Embryonic facial prominence (tissue), 1 donor: Measurements from ENCODE around the gene CAP2.
"Not testable (repeated sequence)": the region's sequence is repeated elsewhere in the genome, so short reads cannot be mapped to it uniquely, and the experiment has no call there.

Experiments
- DNase-seq: peaks from one replicate; pipeline ENCODE4 v3.0.0-alpha.2; 2016; ENCODE audit errors: extremely low spot score

Gene CAP2

GRCh38 chr6:17580518-17581048 lies 187.2 kb downstream of the CAP2 start:
- DNase-seq = no peak

- not testable (repeated sequence) for DNase-seq
Observed at GRCh38 chr6:17581282-17581681, 187.9 kb downstream of the CAP2 start.

- no peak for DNase-seq
Observed at GRCh38 chr6:17583811-17584210, 190.4 kb downstream of the CAP2 start.

DNA sequence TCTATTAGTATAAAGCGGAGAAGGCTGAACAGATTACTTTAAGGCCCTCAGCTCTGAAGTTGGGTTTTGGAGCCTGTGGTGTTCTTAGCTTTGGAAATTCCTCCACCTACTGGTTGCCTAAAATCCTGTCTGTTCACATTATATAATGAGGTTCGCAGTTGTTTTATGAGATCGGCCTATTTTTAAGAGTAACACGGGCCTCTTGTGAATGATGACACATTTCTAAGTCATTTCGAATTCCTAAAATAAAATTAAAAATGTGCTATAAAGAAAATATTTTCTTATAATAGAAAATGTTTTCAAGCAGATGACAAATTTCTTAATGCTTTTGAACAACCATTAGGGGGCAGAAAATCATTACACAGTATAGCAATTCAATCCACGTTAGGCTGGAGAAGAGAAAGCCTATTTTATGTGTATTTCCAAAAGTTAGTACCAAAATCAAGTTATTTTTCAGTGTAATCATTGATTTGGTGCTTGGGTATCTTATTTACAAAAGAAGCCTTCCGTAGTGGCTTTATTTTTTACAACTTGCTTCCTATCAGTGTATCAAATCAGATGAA lies 190.9 kb downstream of the CAP2 start:
- DNase-seq = peak; percentile 73

DNA sequence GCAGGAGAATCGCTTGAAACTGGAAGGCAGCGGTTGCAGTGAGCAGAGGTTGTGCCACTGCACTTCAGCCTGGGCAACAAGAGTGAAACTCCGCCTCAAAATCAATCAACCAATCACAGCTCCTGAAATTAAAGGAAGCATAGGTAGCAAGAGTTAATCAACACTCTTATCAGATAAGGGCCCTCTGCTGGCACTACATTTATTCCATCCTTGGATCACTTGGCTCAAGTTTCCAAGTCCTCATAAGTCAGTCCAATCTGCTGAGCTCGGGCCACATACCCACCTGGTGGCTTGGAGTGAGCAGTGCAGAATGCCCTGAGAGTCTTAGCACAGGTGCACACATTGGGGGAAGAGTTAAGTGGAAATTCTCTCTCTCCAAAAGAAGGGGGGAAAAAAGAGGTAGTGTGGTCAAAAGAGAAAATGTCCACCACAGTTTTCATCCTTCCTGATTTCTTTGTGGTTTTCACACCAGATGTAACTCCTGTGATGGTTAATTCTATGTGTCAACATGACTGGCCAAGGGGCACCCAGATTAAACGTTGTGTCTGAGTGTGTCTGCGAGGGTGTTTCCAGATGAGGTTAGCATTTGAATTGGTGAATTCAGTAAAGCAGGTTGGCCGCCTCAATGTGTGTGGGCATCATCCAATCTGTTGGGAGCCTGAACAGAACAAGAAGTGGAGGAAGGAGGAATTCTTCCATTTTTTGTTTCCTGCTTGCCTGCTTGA lies 192.5 kb downstream of the CAP2 start:
- no peak for DNase-seq

DNA sequence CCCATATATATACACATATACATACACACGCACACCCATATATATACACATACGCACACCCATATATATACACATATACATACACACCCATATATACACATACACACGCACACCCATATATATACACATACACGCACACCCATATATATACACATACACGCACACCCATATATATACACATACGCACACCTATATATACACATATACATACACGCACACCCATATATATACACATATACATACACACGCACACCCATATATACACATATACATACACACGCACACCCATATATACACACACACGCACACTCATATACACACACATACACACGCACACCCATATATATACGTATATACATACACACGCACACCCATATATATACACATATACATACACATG lies 193.2 kb downstream of the CAP2 start:
- not testable (repeated sequence) for DNase-seq

DNA sequence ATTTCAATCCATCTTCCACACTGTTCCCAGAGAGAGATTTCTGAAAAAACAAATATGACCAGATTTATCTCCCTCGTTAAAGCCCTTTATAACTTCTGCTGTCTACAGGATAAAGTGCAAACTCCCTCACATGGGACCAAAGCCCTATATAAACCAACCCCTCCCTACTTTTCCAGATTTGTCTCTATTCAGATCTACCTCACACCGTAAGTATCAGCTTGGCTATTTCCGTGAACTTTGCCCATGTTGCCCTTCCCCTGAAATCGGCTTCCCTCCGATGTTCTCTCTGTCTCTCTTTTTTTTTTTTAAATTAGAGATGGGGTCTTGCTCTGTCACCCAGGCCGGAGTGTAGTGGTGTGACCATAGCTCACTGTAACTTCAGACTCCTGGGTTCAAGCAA lies 194.6 kb downstream of the CAP2 start:
- no peak for DNase-seq

- DNase-seq = no peak
Observed at GRCh38 chr6:17589406-17590096, 196.2 kb downstream of the CAP2 start.

DNA sequence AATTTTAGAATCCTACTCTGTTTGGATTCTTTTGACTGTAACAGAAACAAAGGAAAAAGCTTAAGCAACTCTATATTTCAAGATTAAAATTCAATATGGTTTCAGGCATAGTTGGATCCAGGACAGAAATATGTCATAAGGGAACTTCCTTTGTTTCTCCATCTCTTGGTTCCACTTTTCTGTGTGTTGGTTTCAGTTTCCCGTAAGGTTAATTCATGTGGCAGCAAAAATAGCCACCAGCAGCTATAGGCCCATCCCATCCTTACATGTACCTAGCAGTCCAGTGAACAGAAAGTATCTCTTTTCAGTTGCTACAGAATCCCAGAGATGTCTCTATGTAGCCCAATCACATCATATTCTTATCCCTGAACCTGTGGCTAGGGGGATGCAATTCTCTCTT lies 197.9 kb downstream of the CAP2 start:
- no peak for DNase-seq

GRCh38 chr6:17593246-17593645 lies 199.9 kb downstream of the CAP2 start:
- DNase-seq = no peak

- no peak for DNase-seq
Observed at GRCh38 chr6:17596085-17596484, 202.7 kb downstream of the CAP2 start.

- DNase-seq = peak; percentile 82
Observed at GRCh38 chr6:17599877-17600526, 206.6 kb downstream of the CAP2 start, which contains the start of gene FAM8A1. FAM8A1 (plus strand) TSS chr6:17600302; CDS start chr6:17600410, 108 bp downstream.

DNA sequence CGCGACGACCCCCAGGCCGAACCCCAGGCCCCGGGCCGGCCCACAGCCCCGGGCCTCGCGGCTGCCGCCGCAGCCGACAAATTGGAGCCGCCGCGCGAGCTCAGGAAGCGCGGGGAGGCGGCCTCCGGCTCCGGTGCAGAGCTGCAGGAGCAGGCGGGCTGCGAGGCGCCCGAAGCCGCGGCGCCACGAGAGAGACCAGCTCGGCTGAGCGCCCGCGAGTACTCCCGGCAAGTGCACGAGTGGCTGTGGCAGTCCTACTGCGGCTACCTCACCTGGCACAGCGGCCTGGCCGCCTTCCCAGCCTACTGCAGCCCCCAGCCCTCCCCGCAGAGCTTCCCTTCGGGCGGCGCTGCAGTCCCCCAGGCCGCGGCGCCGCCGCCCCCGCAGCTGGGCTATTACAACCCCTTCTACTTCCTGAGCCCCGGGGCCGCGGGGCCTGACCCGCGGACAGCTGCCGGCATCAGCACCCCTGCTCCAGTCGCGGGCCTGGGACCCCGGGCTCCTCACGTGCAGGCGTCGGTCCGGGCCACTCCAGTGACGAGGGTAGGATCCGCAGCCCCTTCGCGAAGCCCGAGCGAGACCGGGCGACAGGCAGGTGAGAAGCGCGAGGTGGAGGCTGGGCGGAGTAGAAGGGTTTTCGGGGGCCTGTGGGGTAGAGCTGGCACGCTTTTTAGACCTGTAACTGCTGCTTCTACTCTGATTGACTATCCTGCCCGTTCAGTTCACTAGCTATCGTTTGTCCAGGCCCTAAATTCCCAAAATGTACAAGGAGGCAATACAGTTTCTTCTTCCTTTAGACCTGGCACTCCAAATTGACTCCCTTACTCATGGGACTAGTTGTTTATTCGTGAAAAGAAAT lies 207.4 kb downstream of the CAP2 start:
- no peak for DNase-seq

DNA sequence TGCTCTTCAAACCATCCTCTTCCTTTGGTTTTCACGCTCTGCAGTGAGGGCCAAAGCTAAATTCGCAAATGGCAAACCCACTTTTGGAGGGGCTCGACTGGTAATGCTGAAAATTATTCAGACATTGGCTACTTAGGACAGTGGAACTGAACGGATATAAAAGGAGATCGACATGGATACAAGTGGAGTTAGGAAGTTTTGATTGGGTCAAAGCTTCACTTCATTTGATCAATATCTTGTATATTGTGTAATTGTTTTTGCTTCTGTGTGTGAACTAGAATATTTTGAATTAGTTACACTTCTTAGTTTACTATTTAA lies 207.9 kb downstream of the CAP2 start:
- DNase-seq = no peak

GRCh38 chr6:17602888-17603287 lies 209.5 kb downstream of the CAP2 start:
- DNase-seq = no peak

DNA sequence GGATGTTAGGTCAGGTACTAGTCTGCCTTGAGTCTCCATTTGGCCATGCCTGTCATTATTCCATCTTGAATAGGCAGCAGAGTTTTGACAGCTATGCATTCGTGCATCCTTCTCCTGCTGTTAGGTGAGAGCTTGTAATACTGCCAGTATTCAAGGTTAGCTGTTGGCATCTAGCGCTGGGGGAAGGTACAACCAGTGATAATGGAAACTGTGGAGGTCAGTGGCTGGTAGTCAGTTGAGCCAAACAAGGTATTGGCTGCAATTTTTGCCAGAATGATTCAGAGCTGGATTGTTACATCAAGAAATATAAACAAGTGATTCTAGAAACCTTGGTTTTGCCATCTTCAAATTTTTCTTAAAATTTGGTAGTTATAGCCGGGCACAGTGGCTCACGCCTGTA lies 213.2 kb downstream of the CAP2 start:
- no peak for DNase-seq
